Measurements from ENCODE around the gene DDX24. TPM values are rescaled to one million over a fixed set of nuclear protein-coding genes. Genes with fewer than 3 reads are reported as not detected.

DDX24 gene
- total and polyA plus RNA-seq, 8 donors, result 39.1 to 236 (median 69.9) TPM

DNA sequence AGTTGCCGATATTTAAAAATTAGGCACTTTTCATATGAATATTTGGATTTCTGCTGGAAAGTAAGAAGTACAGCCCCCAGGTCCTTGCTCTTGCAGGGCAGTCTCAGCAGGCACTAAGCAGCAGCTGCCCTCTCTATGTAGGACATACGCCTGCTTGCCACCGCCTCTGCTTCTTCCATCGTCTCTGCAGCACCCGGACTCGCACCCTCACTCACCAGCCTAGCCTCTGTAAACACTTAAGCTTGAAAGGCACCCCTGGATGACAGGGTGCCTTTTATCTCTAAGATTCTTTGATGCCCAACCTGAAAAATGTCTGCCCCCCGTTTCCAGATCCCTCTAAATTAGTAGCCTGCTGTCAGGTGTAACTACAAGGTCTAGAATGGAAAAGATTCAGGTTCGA lies 35.9 kb downstream of the DDX24 start:
- no peak overlapping the region for H3K27ac ChIP-seq
- intact Hi-C loops (cut with DNase I; ENCODE audit: low total_unique reads), result no loop called here

GRCh38 chr14:94044476-94045091 lies 36.4 kb downstream of the DDX24 start:
- no peak for TF ChIP-seq EP300 (IDR thresholded peaks at IDR 0.05)
- no peak for TF ChIP-seq POLR2AphosphoS5 (IDR thresholded peaks at IDR 0.05)
- TF ChIP-seq, protein P1, sequence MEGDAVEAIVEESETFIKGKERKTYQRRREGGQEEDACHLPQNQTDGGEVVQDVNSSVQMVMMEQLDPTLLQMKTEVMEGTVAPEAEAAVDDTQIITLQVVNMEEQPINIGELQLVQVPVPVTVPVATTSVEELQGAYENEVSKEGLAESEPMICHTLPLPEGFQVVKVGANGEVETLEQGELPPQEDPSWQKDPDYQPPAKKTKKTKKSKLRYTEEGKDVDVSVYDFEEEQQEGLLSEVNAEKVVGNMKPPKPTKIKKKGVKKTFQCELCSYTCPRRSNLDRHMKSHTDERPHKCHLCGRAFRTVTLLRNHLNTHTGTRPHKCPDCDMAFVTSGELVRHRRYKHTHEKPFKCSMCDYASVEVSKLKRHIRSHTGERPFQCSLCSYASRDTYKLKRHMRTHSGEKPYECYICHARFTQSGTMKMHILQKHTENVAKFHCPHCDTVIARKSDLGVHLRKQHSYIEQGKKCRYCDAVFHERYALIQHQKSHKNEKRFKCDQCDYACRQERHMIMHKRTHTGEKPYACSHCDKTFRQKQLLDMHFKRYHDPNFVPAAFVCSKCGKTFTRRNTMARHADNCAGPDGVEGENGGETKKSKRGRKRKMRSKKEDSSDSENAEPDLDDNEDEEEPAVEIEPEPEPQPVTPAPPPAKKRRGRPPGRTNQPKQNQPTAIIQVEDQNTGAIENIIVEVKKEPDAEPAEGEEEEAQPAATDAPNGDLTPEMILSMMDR (IDR thresholded peaks at IDR 0.05), result no peak
- TF ChIP-seq POLR2A (IDR thresholded peaks at IDR 0.05), result no peak
- 88 to 93% (median 90%) methylated on average over 17 to 20 of the region's 20 CpGs for WGBS, 5 donors
- H3K36me3 ChIP-seq, result peaks cover 38 to 67% (median 63%) of the 10 kb centered on the region in 4 donors
- no peak overlapping the region for H3K4me3 ChIP-seq
- no peaks in the 10 kb centered on the region for H3K27me3 ChIP-seq
- no peak overlapping the region for H3K27ac ChIP-seq
- peaks cover 12 to 29% (median 15%) of the 10 kb centered on the region in 4 donors for H3K4me1 ChIP-seq
- H3K9me3 ChIP-seq, result no peaks in the 10 kb centered on the region
- DNase-seq, result no peak
- intact Hi-C loops (cut with DNase I; ENCODE audit: low total_unique reads), result no loop called here

More for the DNA sequence above, 35.9 kb downstream of the DDX24 start:
- no peak for DNase-seq
- peaks cover 12 to 30% (median 15%) of the 10 kb centered on the region in 4 donors for H3K4me1 ChIP-seq
- H3K4me3 ChIP-seq, result no peak overlapping the region
- no peaks in the 10 kb centered on the region for H3K9me3 ChIP-seq
- TF ChIP-seq EP300 (IDR thresholded peaks at IDR 0.05), result no peak
- no peak for TF ChIP-seq POLR2AphosphoS5 (IDR thresholded peaks at IDR 0.05)
- TF ChIP-seq, protein P1 (IDR thresholded peaks at IDR 0.05), result no peak
- no peak for TF ChIP-seq POLR2A (IDR thresholded peaks at IDR 0.05)
- H3K36me3 ChIP-seq, result peaks cover 43 to 70% (median 66%) of the 10 kb centered on the region in 4 donors
- no peaks in the 10 kb centered on the region for H3K27me3 ChIP-seq
- 86 to 92% (median 91%) methylated on average over 8 of the region's 8 CpGs for WGBS, 5 donors

DNA sequence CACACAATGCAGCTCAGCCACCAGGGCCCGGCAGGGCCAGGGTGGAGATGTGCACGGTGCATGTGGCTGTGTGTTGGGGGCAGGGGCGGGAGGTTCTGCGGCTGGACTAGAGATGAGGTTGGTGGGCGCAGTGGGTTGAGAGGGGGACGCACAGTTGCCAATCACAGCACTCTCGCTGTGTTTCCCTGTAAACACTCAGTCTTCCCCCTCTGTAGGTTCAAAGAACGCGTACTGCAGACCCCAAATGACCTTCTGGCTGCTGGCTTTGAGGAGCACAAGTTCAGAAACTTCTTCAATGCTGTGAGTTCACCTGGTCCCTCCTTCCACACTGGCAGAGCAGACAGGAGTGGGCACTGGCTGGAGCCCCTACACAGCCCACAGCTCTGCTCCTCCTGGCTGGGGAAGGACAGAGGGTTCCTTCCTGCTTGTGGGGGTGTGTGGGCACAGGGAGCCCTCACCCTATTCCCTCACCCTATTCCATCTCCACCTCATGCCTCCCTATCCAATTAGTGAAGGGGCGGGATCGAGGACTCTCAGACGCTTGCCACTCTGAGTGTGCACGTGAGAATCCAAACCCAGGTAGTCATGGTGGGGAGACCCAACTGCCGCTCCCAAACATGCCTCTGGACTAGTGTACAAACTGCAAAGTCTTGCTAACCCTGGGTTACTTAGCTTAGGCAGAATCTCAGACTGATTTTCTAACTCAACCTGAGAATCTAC lies 37.1 kb downstream of the DDX24 start:
- WGBS, 5 donors, result 86 to 92% (median 89%) methylated on average over 14 of the region's 14 CpGs

DNA sequence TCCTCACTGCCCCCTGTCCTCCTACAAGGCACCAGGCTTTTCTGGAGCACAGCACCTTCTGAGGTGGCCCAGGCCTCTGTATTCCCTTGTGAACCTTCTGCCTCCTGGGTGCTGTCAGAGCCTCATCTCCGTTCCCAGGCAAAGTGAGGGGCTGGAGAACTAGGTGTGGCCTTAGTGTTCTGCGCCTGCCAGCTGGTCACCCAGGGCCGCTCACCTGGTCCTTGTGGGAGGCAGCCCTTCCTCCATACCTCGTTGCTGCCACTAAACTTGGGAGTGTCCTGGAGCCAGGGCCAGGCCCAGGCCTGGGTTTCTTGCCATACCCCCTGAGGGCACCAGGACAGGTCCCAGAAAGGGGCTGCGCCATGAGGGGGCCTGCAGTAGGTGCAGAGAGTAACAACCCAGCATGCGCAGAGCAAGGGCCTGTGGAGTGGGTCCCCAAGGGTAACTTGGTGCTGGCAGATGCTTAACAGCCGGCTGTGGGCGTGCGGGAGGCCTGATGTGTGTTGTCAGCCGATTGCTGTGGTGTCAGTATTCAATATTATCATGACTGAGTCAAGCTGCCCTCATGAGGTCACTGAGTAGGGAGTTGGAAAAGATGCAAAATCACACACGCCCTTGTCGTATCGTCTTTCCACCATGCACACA lies 37.8 kb downstream of the DDX24 start:
- peaks cover 25 to 54% (median 49%) of the 10 kb centered on the region in 4 donors for H3K36me3 ChIP-seq
- H3K4me3 ChIP-seq, result no peak overlapping the region
- DNase-seq, result no peak
- no peak overlapping the region for H3K27ac ChIP-seq
- intact Hi-C loops (cut with DNase I; ENCODE audit: low total_unique reads), result no loop called here
- no peaks in the 10 kb centered on the region for H3K27me3 ChIP-seq
- peaks cover 12 to 20% (median 15%) of the 10 kb centered on the region in 4 donors for H3K4me1 ChIP-seq
- WGBS, 5 donors, result 74 to 85% (median 75%) methylated on average over 10 to 13 of the region's 13 CpGs
- TF ChIP-seq POLR2A (IDR thresholded peaks at IDR 0.05) (no peak), EP300 (IDR thresholded peaks at IDR 0.05) (no peak), POLR2AphosphoS5 (IDR thresholded peaks at IDR 0.05) (no peak)
- TF ChIP-seq, protein P1 (IDR thresholded peaks at IDR 0.05), result no peak
- no peaks in the 10 kb centered on the region for H3K9me3 ChIP-seq

More for the DNA sequence above, 37.1 kb downstream of the DDX24 start:
- no peak for TF ChIP-seq EP300 (IDR thresholded peaks at IDR 0.05)
- TF ChIP-seq, protein P1 (IDR thresholded peaks at IDR 0.05), result no peak
- no peak for TF ChIP-seq POLR2AphosphoS5 (IDR thresholded peaks at IDR 0.05)
- TF ChIP-seq POLR2A (IDR thresholded peaks at IDR 0.05), result no peak
- intact Hi-C loops (cut with DNase I; ENCODE audit: low total_unique reads), result no loop called here
- Histone ChIP-seq H3K36me3 (peaks cover 32 to 61% (median 56%) of the 10 kb centered on the region in 4 donors), H3K9me3 (no peaks in the 10 kb centered on the region), H3K4me1 (peaks cover 12 to 23% (median 15%) of the 10 kb centered on the region in 4 donors), H3K27me3 (no peaks in the 10 kb centered on the region), H3K4me3 (no peak overlapping the region), H3K27ac (no peak overlapping the region)
- DNase-seq, result no peak
